K562 (cell line): ENCODE results near the gene ZFYVE21. TPM values are rescaled to one million over a fixed set of nuclear protein-coding genes. Genes with fewer than 3 reads are reported as not detected.

ENCODE experiments used
- ATAC-seq: fragments of 200-7000 bp; cut with Tn5 transposase; 3 replicates; pipeline ENCODE4 v1.9.1; 2020; ENCODE audit warnings: moderate library complexity
- BruUV-seq: library from RNA; stranded (reverse); fragments of 400-500 nt; replicated peaks from 2 replicates; lab custom pipeline; 2021; lab: Mats Ljungman, UMichigan
- CTCF ChIA-PET: fragments of 300-600 bp; formaldehyde crosslinking; extraction: SDS; loops from one replicate; lab custom pipeline; 2021; ENCODE audit warnings: low intra/inter-chr PET ratio; lab: Yijun Ruan, JAX
- POLR2A ChIA-PET: fragments of 300-600, 350-650 bp; sonication (Branson Sonifier 250); formaldehyde crosslinking; extraction: SDS; loops from one replicate; lab custom pipeline; 2021; ENCODE audit warnings: antibody characterized with exemption, inconsistent platforms; lab: Yijun Ruan, JAX
- DNase-seq, 4 experiments: peaks; one replicate each; pipeline versions ENCODE4 v3.0.0 to v3.0.0-alpha.2; 2011 to 2018; ENCODE audit warnings: low spot score in 3 of 4, mixed read lengths in 3 of 4; ENCODE audit errors: extremely low read depth in 1 of 4
- FAIRE-seq: peaks from 2 replicates; lab custom pipeline; 2011; peaks lifted over from hg19 to GRCh38; lab: Jason Lieb, UNC
- H2AFZ ChIP-seq: 2 replicates; pipeline ENCODE4 v1.6.0; 2011; ENCODE audit warnings: low read depth, low read length, control low read depth, inconsistent platforms
- H3K27ac ChIP-seq: fragments of 200-600 bp; 3 replicates; pipeline ENCODE4 v1.8.0; 2011; ENCODE audit warnings: low read depth, mild to moderate bottlenecking, control low read depth, inconsistent platforms, low read length, moderate library complexity, mixed read lengths; ENCODE audit errors: extremely low read depth
- H3K27me3 ChIP-seq, 2 experiments: fragments of 300-600 bp in 1 of 2; 2 replicates in 1 of 2; 3 replicates in 1 of 2; pipeline versions ENCODE4 v1.6.0 to v1.8.0; 2011; ENCODE audit warnings: inconsistent platforms in 2 of 2, low read length in 2 of 2, mild to moderate bottlenecking in 1 of 2, mixed read lengths in 1 of 2, moderate library complexity in 1 of 2; ENCODE audit not compliant: control insufficient read depth in 2 of 2, insufficient read depth in 2 of 2
- H3K36me3 ChIP-seq: fragments of 300-600 bp; 3 replicates; pipeline ENCODE4 v1.8.0; 2011; ENCODE audit warnings: mild to moderate bottlenecking, low read length, inconsistent platforms; ENCODE audit not compliant: control insufficient read depth, insufficient read depth
- H3K4me1 ChIP-seq, 2 experiments: fragments of 200-600 bp in 1 of 2; replicated peaks in 1 of 2; 2 replicates in 1 of 2; 3 replicates in 1 of 2; pipeline versions ENCODE4 v1.5.1 to v1.8.0; 2011; ENCODE audit warnings: inconsistent platforms in 2 of 2, low read length in 2 of 2, mild to moderate bottlenecking in 1 of 2, mixed read lengths in 1 of 2, moderate library complexity in 1 of 2; ENCODE audit not compliant: control insufficient read depth in 2 of 2, insufficient read depth in 2 of 2
- H3K4me2 ChIP-seq: 2 replicates; pipeline ENCODE4 v1.6.1; 2011; ENCODE audit warnings: low read length, control low read depth, inconsistent platforms, mixed read lengths; ENCODE audit not compliant: insufficient read depth
- H3K4me3 ChIP-seq: fragments of 200-600 bp; sonication (generic), shearing (Covaris generic); 2 replicates; pipeline ENCODE4 v1.5.1; 2016; ENCODE audit warnings: control low read depth, inconsistent platforms
- H3K79me2 ChIP-seq: fragments of 200-600 bp; 3 replicates; pipeline ENCODE4 v1.8.0; 2011; ENCODE audit warnings: low read length, inconsistent platforms; ENCODE audit not compliant: control insufficient read depth, insufficient read depth
- H3K9ac ChIP-seq, 2 experiments: 2 replicates each; pipeline versions ENCODE4 v1.6.0 to v1.6.1; 2011; ENCODE audit warnings: low read depth in 2 of 2, low read length in 2 of 2, control low read depth in 1 of 2, inconsistent platforms in 1 of 2, mild to moderate bottlenecking in 1 of 2, mixed read lengths in 1 of 2; ENCODE audit not compliant: insufficient read depth in 1 of 2
- H3K9me1 ChIP-seq: one replicate; pipeline ENCODE4 v1.6.0; 2011; ENCODE audit warnings: inconsistent platforms, mild to moderate bottlenecking, low read length, moderate library complexity; ENCODE audit not compliant: control insufficient read depth, insufficient read depth
- H3K9me3 ChIP-seq: replicated peaks from 2 replicates; pipeline ENCODE4 v1.5.1; 2011; ENCODE audit warnings: low read depth, low read length, inconsistent platforms; ENCODE audit not compliant: control insufficient read depth, insufficient read depth
- H4K20me1 ChIP-seq: replicated peaks from 2 replicates; pipeline ENCODE4 v1.6.1; 2011; ENCODE audit warnings: low read length, inconsistent platforms, mixed read lengths; ENCODE audit not compliant: control insufficient read depth, insufficient read depth
- NFIC ChIP-seq: fragments of 450-650 bp; IDR thresholded peaks from 2 replicates; pipeline ENCODE4 v1.6.1; 2017; ENCODE audit warnings: mild to moderate bottlenecking, inconsistent platforms
- PURB ChIP-seq: sonication (generic); formaldehyde crosslinking; IDR thresholded peaks from 2 replicates; pipeline ENCODE4 v1.9.0; 2021; ENCODE audit warnings: low read depth, mild to moderate bottlenecking, missing genetic modification reagents
- SMAD4 ChIP-seq: fragments of 250-450 bp; sonication (Bioruptor Pico); conservative IDR thresholded peaks from 2 replicates; pipeline ENCODE4 v1.8.0; 2021; ENCODE audit warnings: inconsistent platforms, mild to moderate bottlenecking, moderate library complexity
- ZC3H4 ChIP-seq: sonication (generic); formaldehyde crosslinking; IDR thresholded peaks from 2 replicates; pipeline ENCODE4 v1.9.0; 2021; ENCODE audit warnings: missing genetic modification reagents, borderline replicate concordance
- ZNF124 ChIP-seq: sonication (generic); formaldehyde crosslinking; IDR thresholded peaks from 2 replicates; pipeline ENCODE4 v1.8.1; 2022; ENCODE audit warnings: missing genetic modification reagents
- ZNF444 ChIP-seq: fragments of 250-450 bp; sonication (Bioruptor Pico); IDR thresholded peaks from 2 replicates; pipeline ENCODE4 v1.4.0; 2020; ENCODE audit warnings: mild to moderate bottlenecking, moderate library complexity
- ZNF75A ChIP-seq: fragments of 450-650 bp; formaldehyde crosslinking; IDR thresholded peaks from 2 replicates; pipeline ENCODE4 v1.4.0; 2020; ENCODE audit warnings: mild to moderate bottlenecking
- WGBS: fragments of 100-300 bp; shearing (Covaris generic); methylation state at CpG from one replicate; pipeline ENCODE4 v1.1.6; 2016; ENCODE audit warnings: low coverage, mixed read lengths; ENCODE audit not compliant: insufficient coverage; ENCODE audit errors: missing lambda C conversion rate; 5-methylcytosine and 5-hydroxymethylcytosine counted together
- in situ Hi-C: fragments of 300-500 bp; cut with MboI; formaldehyde crosslinking; loops from 4 replicates; pipeline ENCODE4 v1.15.0; 2018; ENCODE audit warnings: inconsistent platforms, mixed read lengths
- intact Hi-C: fragments of 100-400 bp; cut with micrococcal nuclease; formaldehyde crosslinking; loops from 2 replicates; pipeline ENCODE4 v1.14.2; 2022
- polyA plus RNA-seq, 8 experiments: library from polyadenylated mRNA; depleted of rRNA in 4 of 8; stranded (reverse) in 5 of 8; unstranded in 3 of 8; fragments of >200 nt; fragmentation: Nextera tagmentation in 2 of 8; fragmentation: Illumina TruSeq in 1 of 8; extraction: Ambion mirVana in 2 of 8; extraction: Trizol in 1 of 8; gene quantifications; 2 replicates each; pipeline versions ENCODE4 v1.2.1 to v1.2.3, GENCODE V29; 2011 to 2014; ENCODE audit warnings: inconsistent platforms in 1 of 8, missing spikeins in 1 of 8
- total RNA-seq, 7 experiments: library from RNA; depleted of rRNA in 6 of 7; stranded (reverse); fragments of >200 nt in 6 of 7; fragmentation: Illumina TruSeq in 2 of 7; extraction: Trizol in 2 of 7; gene quantifications; 2 replicates each; pipeline versions ENCODE4 v1.2.1 to v1.2.3, GENCODE V29; 2011 to 2021; ENCODE audit warnings: low replicate concordance in 1 of 7
- TF ChIP-seq, protein P1 (sequence below): fragments of 450-650 bp; IDR thresholded peaks from 2 replicates; pipeline ENCODE4 v1.6.1; 2017; ENCODE audit warnings: antibody characterized with exemption

The ZFYVE21 gene
- total and polyA plus RNA-seq, 9 of the 15 experiments (the other 6 are each of a cell fraction or from before 2014, with no cell fraction given), result 0.90 to 23.1 (median 15.6) TPM

DNA sequence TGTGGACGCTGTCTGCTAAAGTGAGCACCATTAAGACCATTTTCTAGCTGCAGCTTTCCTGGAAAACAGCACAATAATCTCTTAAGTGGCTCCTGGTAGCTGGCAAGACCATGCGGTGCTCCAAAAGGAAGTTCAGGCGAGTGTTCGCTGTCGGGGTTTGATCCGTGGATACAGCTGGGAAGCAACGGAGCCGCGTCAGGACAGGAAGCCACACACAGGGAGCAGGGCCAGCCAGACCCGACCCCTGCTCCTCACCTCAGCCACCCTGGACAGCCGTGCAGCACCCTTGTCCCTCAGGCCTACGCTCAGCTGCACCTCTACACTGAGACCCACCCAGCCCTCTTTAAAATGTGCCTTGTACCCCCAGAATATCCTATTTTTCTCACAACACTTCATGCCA, 19.4 kb downstream of the ZFYVE21 start:
- intact Hi-C loops, result no loop called here
- FAIRE-seq, result no peak
- in situ Hi-C loops, result no loop called here

More for the DNA sequence above, 19.4 kb downstream of the ZFYVE21 start:
- ChIA-PET POLR2A (interaction anchor here (0.5 to 1.0 kb wide), 5 partner anchors 10 to 259 kb away, joined by 3 to 4 read pairs (median 3); no protein-coding TSS in a partner anchor), CTCF (no interaction called here)
- TF ChIP-seq, protein P1, sequence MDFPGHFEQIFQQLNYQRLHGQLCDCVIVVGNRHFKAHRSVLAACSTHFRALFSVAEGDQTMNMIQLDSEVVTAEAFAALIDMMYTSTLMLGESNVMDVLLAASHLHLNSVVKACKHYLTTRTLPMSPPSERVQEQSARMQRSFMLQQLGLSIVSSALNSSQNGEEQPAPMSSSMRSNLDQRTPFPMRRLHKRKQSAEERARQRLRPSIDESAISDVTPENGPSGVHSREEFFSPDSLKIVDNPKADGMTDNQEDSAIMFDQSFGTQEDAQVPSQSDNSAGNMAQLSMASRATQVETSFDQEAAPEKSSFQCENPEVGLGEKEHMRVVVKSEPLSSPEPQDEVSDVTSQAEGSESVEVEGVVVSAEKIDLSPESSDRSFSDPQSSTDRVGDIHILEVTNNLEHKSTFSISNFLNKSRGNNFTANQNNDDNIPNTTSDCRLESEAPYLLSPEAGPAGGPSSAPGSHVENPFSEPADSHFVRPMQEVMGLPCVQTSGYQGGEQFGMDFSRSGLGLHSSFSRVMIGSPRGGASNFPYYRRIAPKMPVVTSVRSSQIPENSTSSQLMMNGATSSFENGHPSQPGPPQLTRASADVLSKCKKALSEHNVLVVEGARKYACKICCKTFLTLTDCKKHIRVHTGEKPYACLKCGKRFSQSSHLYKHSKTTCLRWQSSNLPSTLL, result no peak
- no peak for TF ChIP-seq NFIC
- no peak for TF ChIP-seq PURB
- no peak for TF ChIP-seq ZNF124
- TF ChIP-seq SMAD4, result no peak
- TF ChIP-seq ZNF75A, result no peak
- TF ChIP-seq ZNF444, result no peak
- TF ChIP-seq ZC3H4 (CRISPR knock-in tag), result no peak
- peaks cover 7 to 29% of the 10 kb centered on the region in 2 experiments; a peak in 4 of 5 replicates for H3K4me1 ChIP-seq
- 87% methylated on average over 10 of the region's 12 CpGs for WGBS
- no peak overlapping the region for H3K27ac ChIP-seq
- H4K20me1 ChIP-seq, result no peaks in the 10 kb centered on the region
- H3K27me3 ChIP-seq, result peaks cover 0 to 8% of the 10 kb centered on the region in 2 experiments; a peak in 1 of 5 replicates
- no peaks in the 10 kb centered on the region for H3K79me2 ChIP-seq
- H3K36me3 ChIP-seq, result peaks cover 28% of the 10 kb centered on the region; the same call in 2 of the 3 replicates
- H3K9me1 ChIP-seq, result no peaks in the 10 kb centered on the region
- no peak for DNase-seq
- BruUV-seq, result no TSS peak
- H2AFZ ChIP-seq, result no peak overlapping the region
- H3K9me3 ChIP-seq, result no peaks in the 10 kb centered on the region
- H3K4me2 ChIP-seq, result no peak overlapping the region
- no peak for ATAC-seq
- no peak overlapping the region for H3K4me3 ChIP-seq
- H3K9ac ChIP-seq, result no peak overlapping the region
